VCaP (cell line): Measurements from ENCODE around the gene ANKRD33B.

Experiments used
- H3K27ac ChIP-seq: fragments of 450-650 bp; 2 replicates; pipeline ENCODE4 v1.5.1; 2017
- CTCF ChIP-seq: fragments of 450-650 bp; conservative IDR thresholded peaks from 2 replicates; pipeline ENCODE4 v1.5.1; 2017; ENCODE audit warnings: mild to moderate bottlenecking, moderate library complexity

The ANKRD33B gene

GRCh38 chr5:10676946-10677345 is 113.1 kb downstream of the ANKRD33B start:
- TF ChIP-seq CTCF, result no peak

DNA sequence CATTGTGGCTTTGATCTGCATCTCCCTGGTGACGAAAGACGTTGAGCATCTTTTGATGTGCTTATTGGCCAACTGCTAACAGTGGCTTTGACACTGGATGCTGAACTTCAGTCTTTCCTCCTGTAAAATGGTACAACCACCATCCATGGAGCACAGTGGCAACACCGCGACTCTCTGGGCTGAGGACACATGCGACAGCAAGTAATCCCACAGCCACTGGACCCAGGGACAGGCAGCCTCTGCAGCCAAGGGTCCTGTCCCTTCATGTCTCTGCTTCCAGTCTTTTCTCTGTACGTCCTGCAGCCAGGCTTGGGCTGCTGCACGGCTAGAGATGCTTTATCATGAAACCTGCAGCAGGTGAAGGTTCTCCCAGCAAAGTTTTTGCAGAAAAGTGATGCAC is 113.7 kb downstream of the ANKRD33B start:
- no peak for TF ChIP-seq CTCF

More at GRCh38 chr5:10676946-10677345, 113.1 kb downstream of the ANKRD33B start:
- H3K27ac ChIP-seq, result no peak overlapping the region

GRCh38 chr5:10678244-10678643 is 114.4 kb downstream of the ANKRD33B start:
- TF ChIP-seq CTCF, result no peak
- no peak overlapping the region for H3K27ac ChIP-seq

More for the DNA sequence above, 113.7 kb downstream of the ANKRD33B start:
- H3K27ac ChIP-seq, result no peak overlapping the region

DNA sequence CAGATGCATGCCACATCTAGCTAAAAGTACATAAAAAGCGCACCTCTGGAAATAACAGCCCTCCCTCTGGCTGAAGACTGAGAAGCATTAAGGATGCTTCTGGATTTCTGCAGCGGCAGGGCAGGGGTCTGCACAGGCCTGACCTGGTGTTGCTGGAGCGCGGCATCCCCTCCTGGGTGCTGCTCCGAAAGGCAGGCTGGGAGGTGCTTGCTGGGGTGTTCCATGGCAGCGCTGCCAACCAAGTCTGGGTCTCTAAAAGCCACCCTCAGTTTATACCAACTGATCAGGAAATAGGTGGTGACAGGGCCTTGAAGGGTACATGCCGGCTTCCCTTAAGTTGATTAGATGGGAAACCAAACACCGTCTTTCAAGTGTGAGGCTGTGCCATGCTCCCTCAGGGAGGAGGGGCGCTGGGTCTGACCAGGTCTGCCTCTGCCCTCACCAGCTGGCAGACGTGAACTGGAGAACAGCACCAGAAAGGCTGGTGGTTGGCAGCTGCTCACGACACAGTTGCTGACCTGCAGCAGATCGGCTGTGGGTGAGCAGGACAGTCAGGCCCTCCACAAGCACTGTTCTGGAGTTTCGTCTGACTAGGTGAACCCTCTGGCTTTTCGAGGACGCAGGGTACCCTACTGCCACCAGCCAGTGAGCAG is 115.6 kb downstream of the ANKRD33B start:
- no peak overlapping the region for H3K27ac ChIP-seq
- no peak for TF ChIP-seq CTCF

DNA sequence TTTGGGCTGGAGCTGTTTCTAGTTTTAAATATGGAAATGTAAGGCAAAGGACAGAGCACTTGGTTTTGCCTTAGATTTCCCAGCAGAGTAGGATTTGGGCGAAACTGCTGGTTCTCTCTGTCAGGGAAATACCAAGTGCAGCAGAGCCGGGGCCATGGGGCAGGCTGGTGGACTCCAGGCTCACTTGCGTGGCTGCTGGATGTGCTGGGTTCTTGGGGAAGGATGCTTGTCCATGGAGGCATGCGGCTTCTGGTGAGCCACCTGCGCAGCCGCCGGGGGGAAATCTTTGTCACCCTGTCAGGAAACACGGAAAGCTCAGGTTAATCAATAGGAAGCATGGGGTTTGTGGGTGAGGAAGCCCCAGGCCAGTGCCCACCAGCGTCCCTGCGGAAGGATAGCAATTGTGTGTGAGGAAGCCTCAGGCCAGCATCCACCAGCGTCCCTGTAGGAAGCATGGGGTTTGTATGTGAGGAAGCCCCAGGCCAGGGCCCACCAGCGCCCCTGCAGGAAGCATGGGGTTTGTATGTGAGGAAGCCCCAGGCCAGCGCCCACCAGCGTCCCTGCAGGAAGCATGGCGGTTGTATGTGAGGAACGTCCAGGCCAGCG is 117.1 kb downstream of the ANKRD33B start:
- no peak for TF ChIP-seq CTCF
- H3K27ac ChIP-seq, result no peak overlapping the region

DNA sequence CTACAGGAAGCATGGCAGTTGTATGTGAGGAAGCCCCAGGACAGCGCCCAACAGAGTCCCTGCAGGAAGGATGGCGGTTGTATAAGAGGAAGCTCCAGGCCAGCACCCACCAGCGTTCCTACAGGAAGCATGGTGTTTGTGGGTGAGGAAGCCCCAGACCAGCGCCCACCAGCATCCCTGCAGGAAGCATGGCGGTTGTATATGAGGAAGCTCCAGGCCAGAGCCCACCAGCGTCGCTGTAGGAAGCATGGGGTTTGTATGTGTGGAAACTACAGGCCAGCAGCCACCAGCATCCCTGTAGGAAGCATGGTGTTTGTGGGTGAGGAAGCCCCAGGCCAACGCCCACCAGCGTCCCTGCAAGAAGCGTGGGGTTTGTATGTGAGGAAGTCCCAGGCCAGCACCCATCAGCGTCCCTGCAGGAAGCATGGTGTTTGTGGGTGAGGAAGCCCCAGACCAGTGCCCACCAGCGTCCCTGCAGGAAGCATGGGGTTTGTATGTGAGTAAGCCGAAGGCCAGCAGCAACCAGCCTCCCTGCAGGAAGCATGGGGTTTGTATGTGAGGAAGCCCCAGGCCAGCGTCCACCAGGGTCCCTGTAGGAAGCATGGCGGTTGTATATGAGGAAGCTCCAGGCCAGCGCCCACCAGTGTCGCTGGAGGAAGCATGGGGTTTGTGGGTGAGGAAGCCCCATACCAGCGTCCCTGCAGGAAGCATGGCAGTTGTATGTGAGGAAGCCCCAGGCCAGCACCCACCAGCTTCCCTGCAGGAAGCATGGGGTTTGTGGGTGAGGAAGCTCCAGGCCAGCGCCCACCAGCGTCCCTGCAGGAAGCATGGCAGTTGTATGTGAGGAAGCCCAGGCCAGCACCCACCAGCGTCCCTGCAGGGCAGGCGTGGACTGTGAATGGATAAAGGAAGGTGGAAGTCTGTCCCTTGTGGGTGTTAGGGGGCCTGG is 118.1 kb downstream of the ANKRD33B start:
- TF ChIP-seq CTCF, result no peak
- no peak overlapping the region for H3K27ac ChIP-seq
